GM19372 (cell line): ENCODE data around the gene SURF1.
A peak's percentile ranks its signal among the peaks of the same experiment; 100 is the strongest.

ENCODE experiments used
- ATAC-seq: cut with Tn5 transposase; IDR thresholded peaks from one replicate; pipeline ENCODE4 v1.9.1; 2021; ENCODE audit warnings: mild to moderate bottlenecking, low read depth, moderate library complexity; ENCODE audit not compliant: unreplicated experiment

SURF1 gene

GRCh38 chr9:133367221-133367620, 10.9 kb upstream of the SURF1 start:
- no peak for ATAC-seq

- ATAC-seq, result no peak
Measured at GRCh38 chr9:133366435-133366834, 10.1 kb upstream of the SURF1 start.

- no peak for ATAC-seq
Measured at GRCh38 chr9:133362359-133363044, 6.2 kb upstream of the SURF1 start.

- ATAC-seq, result no peak
Measured at GRCh38 chr9:133361507-133362092, 5.3 kb upstream of the SURF1 start.

- no peak for ATAC-seq
Measured at GRCh38 chr9:133360400-133361393, 4.4 kb upstream of the SURF1 start.

- ATAC-seq, result no peak
Measured at GRCh38 chr9:133359399-133360175, 3.3 kb upstream of the SURF1 start.

GRCh38 chr9:133357656-133358055, 1.4 kb upstream of the SURF1 start:
- ATAC-seq, result no peak

- peak; percentile 24 for ATAC-seq
Measured at GRCh38 chr9:133355881-133356357, 368 bp downstream of the SURF1 start.

GRCh38 chr9:133354766-133355165, 1.5 kb downstream of the SURF1 start:
- no peak for ATAC-seq

- ATAC-seq, result no peak
Measured at GRCh38 chr9:133353548-133353947, 2.7 kb downstream of the SURF1 start.

- no peak for ATAC-seq
Measured at GRCh38 chr9:133352635-133353340, 3.5 kb downstream of the SURF1 start.

- no peak for ATAC-seq
Measured at GRCh38 chr9:133351908-133352634, 4.2 kb downstream of the SURF1 start.

- no peak for ATAC-seq
Measured at GRCh38 chr9:133351526-133351907, 4.8 kb downstream of the SURF1 start.

- no peak for ATAC-seq
Measured at GRCh38 chr9:133349965-133350616, 6.2 kb downstream of the SURF1 start.

GRCh38 chr9:133348718-133349573, 7.3 kb downstream of the SURF1 start:
- no peak for ATAC-seq

- peak; percentile 61 for ATAC-seq
Measured at GRCh38 chr9:133347985-133348717, 8.1 kb downstream of the SURF1 start, which contains the start of the genes MED22 and RPL7A. Gene MED22 (minus strand): TSS chr9:133348131. CDS start chr9:133346662, 1,469 bp downstream. Gene RPL7A (plus strand): TSS chr9:133348218. CDS start chr9:133348244, 26 bp downstream.

- peak; percentile 30 for ATAC-seq
Measured at GRCh38 chr9:133347515-133347984, 8.7 kb downstream of the SURF1 start.
